ENCODE measurements around the gene IL1RL1.

IL1RL1 gene

DNA sequence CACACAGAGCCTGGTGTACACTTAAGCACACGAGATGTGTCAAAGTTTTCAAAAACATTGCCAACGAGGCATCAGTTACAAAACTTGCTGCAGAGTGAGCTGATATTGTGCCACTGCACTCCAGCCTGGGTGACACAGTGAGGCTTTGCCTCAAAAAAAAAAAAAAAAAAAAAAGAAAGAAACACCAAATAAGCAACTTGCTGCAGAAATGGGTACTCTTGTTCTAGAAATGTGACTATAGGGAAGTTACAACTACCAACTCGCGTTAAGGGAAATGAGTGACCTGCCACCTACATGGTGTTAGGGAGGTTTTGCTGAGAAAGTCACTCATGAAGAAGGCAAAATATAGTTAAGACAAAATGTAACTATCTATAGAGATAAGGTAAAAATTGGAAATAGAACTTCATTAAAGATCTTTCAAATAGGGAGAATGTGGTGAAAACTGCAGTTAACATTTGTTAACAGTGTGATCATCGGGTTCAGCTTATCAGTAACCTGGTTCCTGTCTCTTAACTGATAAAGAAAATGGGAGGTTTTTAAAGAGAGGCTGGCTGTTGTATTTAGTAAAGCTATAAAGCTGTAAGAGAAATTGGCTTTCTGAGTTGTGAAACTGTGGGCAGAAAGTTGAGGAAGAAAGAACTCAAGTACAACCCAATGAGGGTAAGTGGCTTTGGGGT lies at the start of gene IL1RL1:
TSS of gene IL1RL1 (plus strand) at position 600 of the 677 bp plus-strand sequence. CDS start 26,702 bp downstream, outside the sequence.
- DNase-seq (ENCODE audit: low read depth in 1 of 2, low spot score in 1 of 2) = no peak
- TF ChIP-seq JUND (IDR thresholded peaks at IDR 0.05; ENCODE audit: low read depth) = no peak
- in situ Hi-C loops (cut with HindIII; ENCODE audit: low pct_unique_long_range_greater_than_20kb, low sequenced_read_pairs) = no loop called here

DNA sequence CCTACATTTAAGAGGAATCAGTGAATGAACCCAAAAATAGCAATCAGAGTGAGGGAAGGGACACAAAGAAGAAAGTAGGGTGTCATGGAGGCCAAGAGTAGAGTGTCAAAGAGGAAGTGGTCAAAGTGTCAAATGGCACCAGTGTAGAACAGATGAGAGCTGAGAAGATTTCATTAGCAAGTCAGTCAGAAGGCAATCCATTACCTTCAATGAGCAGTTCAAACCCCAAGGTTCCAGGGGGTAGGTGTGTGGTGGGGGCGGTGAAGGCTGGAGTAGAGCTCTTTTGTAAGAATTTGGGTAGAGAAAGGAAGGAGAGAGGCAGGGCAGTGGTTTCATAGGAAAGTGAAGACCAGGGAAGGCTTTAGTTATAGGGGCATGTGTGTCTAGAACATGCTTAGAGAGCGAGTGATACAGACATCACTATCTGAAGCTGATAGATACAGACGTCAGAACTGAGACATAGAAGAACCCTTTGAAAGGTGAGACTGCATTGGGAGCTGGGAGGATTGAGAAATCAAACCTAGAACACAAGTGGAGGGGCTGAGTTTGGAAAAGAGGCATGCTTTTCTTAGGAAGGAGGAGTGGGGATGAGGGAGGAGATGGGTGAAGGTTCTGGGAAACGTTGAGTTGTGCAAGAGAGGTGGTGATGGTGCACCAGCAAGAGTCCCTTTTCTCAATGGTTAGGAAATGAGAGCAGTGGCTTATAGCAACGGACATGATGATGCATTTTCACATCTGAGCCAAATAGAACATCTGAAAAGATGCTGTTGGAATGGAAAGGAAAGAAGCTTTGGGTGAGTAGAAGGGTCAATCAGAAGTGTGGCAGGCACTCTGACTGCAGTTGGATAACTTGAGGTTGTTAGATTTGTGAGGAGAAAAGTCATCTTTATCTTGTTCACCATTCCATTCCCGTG lies 48.9 kb upstream of the IL1RL1 start:
- in situ Hi-C loops (cut with HindIII; ENCODE audit: low pct_unique_long_range_greater_than_20kb, low sequenced_read_pairs) = no loop called here
- DNase-seq (ENCODE audit: low read depth in 1 of 2, low spot score in 1 of 2) = no peak
- TF ChIP-seq JUND (IDR thresholded peaks at IDR 0.05; ENCODE audit: low read depth) = no peak

DNA sequence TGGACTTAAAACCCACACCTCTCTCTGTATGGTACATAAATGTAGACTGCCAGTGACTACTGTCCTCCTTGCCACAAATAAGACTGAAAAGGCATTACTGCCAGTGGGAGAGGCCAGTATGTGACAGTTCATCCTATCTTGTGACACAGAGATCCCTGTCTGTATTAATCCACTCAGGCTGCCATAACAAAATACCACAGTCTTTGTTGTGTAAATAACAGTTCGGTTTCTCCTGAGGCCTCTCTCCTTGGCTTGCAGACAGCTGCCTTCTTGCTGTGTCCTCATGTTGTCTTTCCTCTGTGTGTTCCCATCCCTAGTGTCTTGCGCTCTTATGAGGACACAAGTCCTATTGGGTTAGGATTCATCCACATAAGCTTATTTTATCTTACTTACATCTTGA lies 46.4 kb upstream of the IL1RL1 start:
- DNase-seq (ENCODE audit: low read depth in 1 of 2, low spot score in 1 of 2) = no peak
- in situ Hi-C loops (cut with HindIII; ENCODE audit: low pct_unique_long_range_greater_than_20kb, low sequenced_read_pairs) = no loop called here
- TF ChIP-seq JUND (IDR thresholded peaks at IDR 0.05; ENCODE audit: low read depth) = no peak

DNA sequence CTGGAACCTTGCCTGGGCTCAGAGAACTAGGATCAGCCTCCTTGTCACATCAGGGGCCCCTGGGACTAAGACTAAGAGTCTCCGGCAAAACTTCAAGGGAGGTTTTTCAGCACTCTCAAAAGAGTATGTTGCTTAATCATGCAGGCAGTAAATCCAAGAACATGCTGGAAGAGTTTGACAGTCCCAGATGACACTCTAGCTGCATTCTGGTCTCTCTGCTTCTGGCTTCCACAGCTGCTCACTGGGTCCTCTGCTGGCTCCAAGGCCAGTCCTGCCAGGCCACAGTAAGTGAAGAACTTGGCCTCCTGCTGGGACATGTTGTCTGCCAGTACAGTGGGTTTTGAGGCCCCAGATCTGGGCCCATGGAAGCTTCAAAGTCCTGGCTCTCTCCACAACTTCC lies 45.2 kb upstream of the IL1RL1 start:
- DNase-seq (ENCODE audit: low read depth in 1 of 2, low spot score in 1 of 2) = no peak
- no peak for TF ChIP-seq JUND (IDR thresholded peaks at IDR 0.05; ENCODE audit: low read depth)
- in situ Hi-C loops (cut with HindIII; ENCODE audit: low pct_unique_long_range_greater_than_20kb, low sequenced_read_pairs) = no loop called here

DNA sequence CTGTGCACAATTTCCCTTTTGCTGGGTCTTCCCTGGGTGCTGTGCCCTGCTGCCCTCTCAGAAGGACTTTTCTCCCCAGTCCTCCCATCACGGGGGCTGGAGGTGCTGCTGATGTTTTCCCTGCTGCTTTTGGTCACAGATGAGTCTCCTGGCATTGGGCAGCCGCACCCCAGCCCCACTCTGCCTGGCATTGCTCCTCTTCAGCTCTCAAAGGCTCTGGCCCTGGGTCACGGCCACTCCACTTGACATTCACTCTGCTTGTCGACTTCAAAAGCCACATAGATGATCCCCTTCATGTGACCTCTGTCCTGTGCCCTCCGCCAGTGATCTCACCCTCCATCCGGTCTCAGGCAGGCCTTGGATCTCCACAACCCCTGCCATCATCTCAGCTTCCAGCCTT lies 43.6 kb upstream of the IL1RL1 start:
- DNase-seq (ENCODE audit: low read depth in 1 of 2, low spot score in 1 of 2) = no peak
- in situ Hi-C loops (cut with HindIII; ENCODE audit: low pct_unique_long_range_greater_than_20kb, low sequenced_read_pairs) = no loop called here
- no peak for TF ChIP-seq JUND (IDR thresholded peaks at IDR 0.05; ENCODE audit: low read depth)

DNA sequence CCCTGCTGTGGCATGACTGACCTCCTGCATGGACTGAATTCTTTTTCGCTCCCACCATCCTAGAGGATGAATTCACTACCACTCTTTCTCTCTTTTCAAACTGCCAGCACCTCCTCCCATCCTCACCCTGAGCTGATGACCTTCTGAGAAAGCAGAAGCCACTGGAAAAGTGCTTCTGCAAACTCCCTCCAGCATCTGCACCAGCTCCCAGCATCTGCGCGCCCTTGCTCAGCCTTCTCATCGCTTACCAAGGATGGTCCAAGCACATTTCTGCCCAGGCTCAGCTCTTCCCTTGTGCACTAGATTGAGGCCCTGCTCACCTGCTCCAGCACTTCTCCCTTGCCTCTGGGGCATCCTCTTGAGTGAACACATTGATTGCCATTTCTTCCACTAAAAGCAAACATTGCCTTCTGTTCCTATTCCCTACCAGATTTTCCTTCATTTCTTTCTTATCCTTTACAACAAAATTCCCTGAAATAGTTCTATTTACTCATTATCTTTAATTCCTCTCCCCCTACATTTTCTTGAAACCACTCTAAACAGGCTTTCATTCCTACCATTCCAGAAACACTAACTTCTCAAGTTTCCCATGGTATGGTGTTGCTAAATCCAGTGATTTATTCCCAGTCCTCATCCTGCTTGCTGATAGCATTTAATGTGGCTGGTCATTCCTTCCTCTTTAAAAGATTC lies 42.7 kb upstream of the IL1RL1 start:
- no peak for TF ChIP-seq JUND (IDR thresholded peaks at IDR 0.05; ENCODE audit: low read depth)
- in situ Hi-C loops (cut with HindIII; ENCODE audit: low pct_unique_long_range_greater_than_20kb, low sequenced_read_pairs) = no loop called here
- no peak for DNase-seq (ENCODE audit: low read depth in 1 of 2, low spot score in 1 of 2)

DNA sequence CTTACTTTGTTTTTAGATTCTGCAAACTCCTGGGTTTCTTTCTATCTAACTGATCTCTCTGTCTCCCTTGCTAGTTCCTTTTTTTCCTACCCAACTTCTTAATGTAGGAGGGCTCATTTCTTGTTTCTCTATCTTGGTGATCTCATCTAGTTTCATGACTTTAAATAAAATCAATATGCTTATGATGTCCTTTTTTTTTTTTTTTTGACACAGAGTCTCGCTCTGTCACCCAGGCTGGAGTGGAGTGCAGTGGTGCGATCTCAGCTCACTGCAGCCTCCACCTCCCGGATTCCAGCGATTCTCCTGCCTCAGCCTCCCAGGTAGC lies 42.2 kb upstream of the IL1RL1 start:
- no peak for TF ChIP-seq JUND (IDR thresholded peaks at IDR 0.05; ENCODE audit: low read depth)
- in situ Hi-C loops (cut with HindIII; ENCODE audit: low pct_unique_long_range_greater_than_20kb, low sequenced_read_pairs) = no loop called here
- DNase-seq (ENCODE audit: low read depth in 1 of 2, low spot score in 1 of 2) = no peak

DNA sequence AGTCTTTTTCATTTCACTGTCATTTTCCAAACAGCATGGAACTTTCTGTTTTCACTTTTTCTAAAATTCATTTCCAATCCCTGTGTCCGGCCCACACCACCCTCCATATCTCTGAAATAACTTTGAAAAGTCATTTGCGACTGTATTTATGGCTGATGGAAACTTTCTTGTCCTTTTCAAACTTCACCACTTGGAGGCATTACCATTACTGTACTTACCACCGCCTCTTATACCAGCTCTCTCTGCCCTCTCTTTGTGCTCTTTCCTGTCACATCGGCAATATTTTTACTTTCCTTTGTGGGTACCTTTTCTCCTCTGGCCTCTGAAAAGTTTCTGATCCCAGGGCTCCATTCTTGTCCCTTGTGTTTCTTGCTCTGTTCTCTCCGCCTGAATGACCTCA lies 39.5 kb upstream of the IL1RL1 start:
- in situ Hi-C loops (cut with HindIII; ENCODE audit: low pct_unique_long_range_greater_than_20kb, low sequenced_read_pairs) = no loop called here
- no peak for TF ChIP-seq JUND (IDR thresholded peaks at IDR 0.05; ENCODE audit: low read depth)
- peak in 1 of 2 experiments; percentile 6 for DNase-seq (ENCODE audit: low read depth in 1 of 2, low spot score in 1 of 2)

DNA sequence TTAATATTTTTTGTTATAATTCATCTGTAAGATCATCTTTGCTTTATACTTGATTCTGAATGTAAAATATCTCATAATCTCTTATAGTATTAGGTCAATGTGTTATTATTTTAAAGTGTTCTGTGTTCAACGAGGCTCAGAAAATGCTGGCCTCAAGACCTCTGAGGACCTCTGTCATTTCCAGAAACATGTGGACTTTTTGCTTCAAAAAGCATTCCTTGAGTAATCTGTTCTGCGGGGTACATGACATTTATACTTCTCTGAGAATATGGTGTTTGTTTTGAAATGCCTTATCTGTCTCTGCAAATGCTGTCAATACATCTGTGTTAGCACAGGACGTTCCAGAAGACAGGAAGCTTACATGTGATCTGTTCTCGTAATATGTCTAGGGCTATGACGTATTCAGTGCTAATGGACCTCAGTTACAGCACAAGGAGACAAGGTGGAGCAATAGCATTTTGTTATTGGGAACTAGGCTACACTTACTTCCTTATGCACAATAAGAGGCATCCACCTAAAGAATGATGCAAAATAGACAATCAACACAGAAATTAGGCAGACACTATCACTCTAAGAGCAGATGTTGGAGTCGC lies 37.6 kb upstream of the IL1RL1 start:
- in situ Hi-C loops (cut with HindIII; ENCODE audit: low pct_unique_long_range_greater_than_20kb, low sequenced_read_pairs) = no loop called here

DNA sequence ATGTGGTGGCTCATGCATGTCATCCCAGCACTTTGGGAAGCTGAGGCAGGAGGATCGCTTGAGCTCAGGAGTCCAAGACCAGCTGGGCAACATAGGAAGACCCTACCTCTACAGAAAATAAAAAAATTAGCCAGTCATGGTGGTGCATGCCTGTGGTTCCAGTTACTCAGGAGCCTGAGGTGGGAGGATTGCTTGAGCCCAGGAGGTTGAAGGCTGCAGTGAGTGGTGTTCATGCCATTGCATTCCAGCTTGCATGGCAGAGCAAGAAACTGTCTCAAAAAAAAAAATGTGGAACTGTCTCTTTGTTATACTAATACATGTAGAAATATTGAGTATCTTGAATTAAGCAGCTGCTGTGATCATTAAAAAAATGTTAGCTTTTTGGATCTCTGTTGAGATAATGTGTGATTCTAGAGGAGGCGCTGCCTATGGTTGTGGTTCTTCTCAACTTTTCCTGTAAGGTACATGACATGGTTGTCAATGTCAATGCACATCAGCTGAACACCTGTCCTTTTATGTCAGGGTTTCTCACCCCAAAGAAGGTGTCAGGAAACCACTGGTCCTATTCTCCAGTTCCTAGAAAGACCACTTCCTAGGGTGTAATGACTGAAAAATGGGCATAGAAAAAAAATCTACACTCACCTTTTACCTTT lies 34.7 kb upstream of the IL1RL1 start:
- no peak for DNase-seq (ENCODE audit: low read depth in 1 of 2, low spot score in 1 of 2)
- in situ Hi-C loops (cut with HindIII; ENCODE audit: low pct_unique_long_range_greater_than_20kb, low sequenced_read_pairs) = no loop called here
- TF ChIP-seq JUND (IDR thresholded peaks at IDR 0.05; ENCODE audit: low read depth) = no peak

More for the DNA sequence above, 37.6 kb upstream of the IL1RL1 start:
- DNase-seq (ENCODE audit: low read depth in 1 of 2, low spot score in 1 of 2) = no peak
- no peak for TF ChIP-seq JUND (IDR thresholded peaks at IDR 0.05; ENCODE audit: low read depth)

DNA sequence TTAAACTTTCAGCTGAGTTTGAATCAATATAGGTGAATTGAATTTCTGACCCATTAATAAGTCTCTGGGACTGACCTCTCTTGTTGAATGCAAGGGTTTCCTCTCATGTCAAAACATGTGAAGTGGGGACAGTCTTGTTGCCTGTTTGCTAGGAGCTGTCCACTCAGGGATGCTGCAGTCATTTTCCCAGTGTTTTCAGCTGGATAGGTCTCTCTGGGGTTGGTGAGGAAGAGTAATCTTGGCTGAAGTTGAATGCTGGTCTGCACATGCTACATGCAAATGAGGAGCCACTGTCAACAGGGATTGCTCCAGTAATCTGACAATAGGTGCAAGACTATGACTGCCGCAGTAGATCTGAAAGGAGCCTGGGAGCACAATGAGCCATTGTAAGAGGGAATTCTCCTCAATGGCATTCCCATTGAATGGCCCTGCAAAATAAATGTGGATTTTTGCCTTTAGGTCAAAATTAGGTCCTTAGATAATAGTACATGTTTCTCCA lies 34.1 kb upstream of the IL1RL1 start:
- TF ChIP-seq JUND (IDR thresholded peaks at IDR 0.05; ENCODE audit: low read depth) = no peak
- DNase-seq (ENCODE audit: low read depth in 1 of 2, low spot score in 1 of 2) = no peak
- in situ Hi-C loops (cut with HindIII; ENCODE audit: low pct_unique_long_range_greater_than_20kb, low sequenced_read_pairs) = no loop called here
